GM13976 (cell line): ENCODE results near the gene ACE2.

Source experiments
- DNase-seq: peaks from one replicate; pipeline ENCODE4 v3.0.0; 2012; ENCODE audit warnings: low spot score
- in situ Hi-C: fragments of 300-500 bp; cut with MboI; formaldehyde crosslinking; loops from one replicate; pipeline ENCODE4 v1.12.0; 2022; ENCODE audit warnings: low sequenced_read_pairs, mixed read lengths, inconsistent platforms; ENCODE audit not compliant: unreplicated experiment
- TF ChIP-seq, protein P1 (sequence below): IDR thresholded peaks from 2 replicates; pipeline ENCODE4 v1.5.1; 2012; ENCODE audit warnings: borderline replicate concordance, mild to moderate bottlenecking; ENCODE audit not compliant: insufficient read depth; ENCODE audit errors: extremely low read depth, missing control alignments, control extremely low read depth

The ACE2 gene

DNA sequence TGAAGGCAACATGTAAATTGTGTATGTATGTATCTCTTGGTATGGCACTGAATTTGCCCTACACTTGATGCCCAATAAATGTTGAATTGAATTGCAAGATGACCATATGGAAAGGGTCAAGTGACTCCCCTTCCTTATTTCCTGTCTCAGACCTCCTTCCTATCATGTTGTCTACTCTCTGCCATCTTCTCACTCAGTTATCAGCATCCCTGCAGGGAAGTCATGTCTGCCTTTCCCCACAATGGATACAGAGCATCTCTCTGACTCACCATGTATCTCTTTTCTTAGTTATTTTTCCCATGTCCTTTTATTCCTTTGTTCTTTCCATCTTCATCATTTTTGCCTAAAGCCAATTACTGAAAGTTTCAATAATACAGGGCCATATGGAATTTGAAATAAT is 77.7 kb downstream of the ACE2 start:
- TF ChIP-seq, protein P1, sequence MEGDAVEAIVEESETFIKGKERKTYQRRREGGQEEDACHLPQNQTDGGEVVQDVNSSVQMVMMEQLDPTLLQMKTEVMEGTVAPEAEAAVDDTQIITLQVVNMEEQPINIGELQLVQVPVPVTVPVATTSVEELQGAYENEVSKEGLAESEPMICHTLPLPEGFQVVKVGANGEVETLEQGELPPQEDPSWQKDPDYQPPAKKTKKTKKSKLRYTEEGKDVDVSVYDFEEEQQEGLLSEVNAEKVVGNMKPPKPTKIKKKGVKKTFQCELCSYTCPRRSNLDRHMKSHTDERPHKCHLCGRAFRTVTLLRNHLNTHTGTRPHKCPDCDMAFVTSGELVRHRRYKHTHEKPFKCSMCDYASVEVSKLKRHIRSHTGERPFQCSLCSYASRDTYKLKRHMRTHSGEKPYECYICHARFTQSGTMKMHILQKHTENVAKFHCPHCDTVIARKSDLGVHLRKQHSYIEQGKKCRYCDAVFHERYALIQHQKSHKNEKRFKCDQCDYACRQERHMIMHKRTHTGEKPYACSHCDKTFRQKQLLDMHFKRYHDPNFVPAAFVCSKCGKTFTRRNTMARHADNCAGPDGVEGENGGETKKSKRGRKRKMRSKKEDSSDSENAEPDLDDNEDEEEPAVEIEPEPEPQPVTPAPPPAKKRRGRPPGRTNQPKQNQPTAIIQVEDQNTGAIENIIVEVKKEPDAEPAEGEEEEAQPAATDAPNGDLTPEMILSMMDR = no peak
- in situ Hi-C loops = no loop called here
- no peak for DNase-seq

DNA sequence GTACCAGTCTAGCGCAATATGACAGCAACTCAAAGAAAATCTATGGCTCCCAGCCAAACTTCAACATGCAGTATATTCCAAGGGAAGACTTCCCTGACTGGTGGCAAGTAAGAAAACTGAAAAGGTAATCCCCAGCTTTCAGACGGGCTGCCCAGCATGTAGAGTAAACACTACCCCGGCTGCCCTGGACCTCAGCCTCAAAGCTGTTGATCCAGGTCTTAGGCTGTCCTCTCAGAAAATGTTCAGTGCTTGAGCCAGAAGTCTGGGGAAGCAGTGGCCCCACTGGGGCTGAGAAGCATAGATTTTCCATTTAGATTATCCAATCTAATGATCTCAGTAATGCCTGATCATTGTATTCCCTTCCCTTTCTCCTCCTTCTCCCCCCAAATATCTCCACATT is 78.3 kb downstream of the ACE2 start:
- in situ Hi-C loops = no loop called here
- TF ChIP-seq, protein P1 = no peak
- no peak for DNase-seq

DNA sequence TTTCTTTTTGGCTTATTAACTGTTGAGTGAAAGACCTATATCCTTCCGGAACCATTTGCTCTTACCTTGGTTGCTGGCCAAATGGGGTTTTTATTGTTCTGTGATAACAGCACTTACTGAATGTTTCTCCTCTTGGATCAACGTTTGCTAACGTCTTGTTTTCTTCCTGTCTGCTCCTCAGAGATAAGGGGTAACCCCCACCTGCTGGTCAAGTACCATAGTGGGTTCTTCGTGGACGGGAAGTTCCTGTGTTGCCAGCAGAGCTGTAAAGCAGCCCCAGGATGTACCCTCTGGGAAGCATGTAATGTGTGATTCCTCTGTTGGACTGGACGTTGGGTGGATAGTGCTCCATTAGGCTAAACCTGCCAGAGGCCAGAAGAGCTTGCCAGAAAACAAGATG is 84.8 kb downstream of the ACE2 start:
- TF ChIP-seq, protein P1 = no peak
- DNase-seq = no peak
- in situ Hi-C loops = no loop called here

DNA sequence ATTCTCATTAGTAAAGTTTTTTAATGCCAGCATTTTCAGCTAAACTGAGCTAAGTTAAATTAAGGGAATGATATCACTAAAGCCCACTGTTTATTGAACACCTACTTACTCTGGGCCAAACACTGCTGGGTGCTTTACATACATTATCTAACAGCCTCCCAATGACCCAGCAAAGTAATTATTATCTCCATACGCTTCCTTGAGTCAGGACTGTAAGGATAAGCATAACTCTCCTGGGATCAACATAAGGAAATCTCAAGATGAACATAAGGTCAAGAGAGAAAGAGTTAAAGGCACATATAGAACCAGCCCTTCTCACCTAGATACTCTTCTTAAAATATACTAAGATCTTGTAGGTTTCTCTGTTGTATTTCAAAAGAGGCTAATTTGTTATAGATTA is 86.5 kb downstream of the ACE2 start:
- in situ Hi-C loops = no loop called here
- TF ChIP-seq, protein P1 = no peak

DNA sequence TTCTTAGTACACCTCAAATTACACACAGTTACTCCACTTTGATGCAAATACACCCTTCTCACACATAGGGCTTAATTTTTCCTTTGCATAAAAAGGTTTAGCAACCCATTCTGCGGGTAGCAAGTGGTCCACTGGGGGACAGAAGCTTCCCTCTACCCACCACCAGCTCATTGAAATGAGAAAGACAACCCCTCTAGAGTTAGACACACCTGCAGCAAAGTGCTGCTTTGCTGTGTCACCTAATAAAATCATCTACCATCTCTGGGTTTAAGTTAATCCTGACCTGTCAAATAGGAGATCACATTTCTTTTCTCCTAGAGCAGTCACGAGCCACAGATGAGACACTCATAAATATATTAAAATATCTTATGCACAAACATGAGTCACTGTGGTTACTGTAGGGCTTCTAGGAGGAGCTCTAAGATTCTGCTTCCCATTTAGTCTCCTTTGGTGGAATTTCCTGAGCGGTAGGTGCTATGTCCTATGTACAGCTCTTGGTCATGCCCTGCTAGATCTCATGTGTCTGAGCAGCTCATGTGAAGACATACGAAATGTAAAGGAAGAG is 88.3 kb downstream of the ACE2 start:
- TF ChIP-seq, protein P1 = no peak
- DNase-seq = no peak
- in situ Hi-C loops = no loop called here

More for the DNA sequence above, 86.5 kb downstream of the ACE2 start:
- no peak for DNase-seq

DNA sequence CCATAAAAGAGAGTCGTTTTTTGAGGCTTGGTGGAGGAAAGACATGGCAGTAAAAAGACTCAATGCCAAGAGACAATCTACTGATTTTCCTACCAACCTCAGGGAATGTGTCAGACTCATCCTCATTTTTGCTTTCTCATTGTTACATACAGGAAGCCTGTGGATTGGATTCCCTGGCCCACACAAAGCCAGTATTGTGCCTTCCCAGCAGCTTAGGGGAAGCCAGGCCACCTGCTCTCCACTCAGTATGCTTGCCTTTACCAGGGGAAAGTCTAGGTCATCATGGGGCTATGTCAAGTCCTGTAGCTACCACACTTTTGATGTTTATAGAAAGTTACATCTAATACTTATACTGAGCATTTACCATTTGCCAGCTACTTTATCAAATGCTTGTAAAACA is 89.2 kb downstream of the ACE2 start:
- in situ Hi-C loops = no loop called here
- TF ChIP-seq, protein P1 = no peak
- no peak for DNase-seq
